ENCODE data around the gene MAGEC2. TPM values are rescaled to one million over a fixed set of nuclear protein-coding genes. Genes with fewer than 3 reads are reported as not detected.

The MAGEC2 gene
- total RNA-seq (not detected), polyA plus RNA-seq (not detected)

GRCh38 chrX:142204522-142205433 lies at the start of gene MAGEC2:
TSS of gene MAGEC2 (minus strand) at chrX:142205290. CDS start at chrX:142203987, 1,303 bp downstream.
- Histone ChIP-seq H3K27ac (ENCODE audit: low read depth, low read length) (no peak within 1 kb of the TSS), H3K9me3 (ENCODE audit: low read length) (no peaks in the 10 kb centered on the region), H3K36me3 (ENCODE audit: insufficient read depth, low read length) (no peaks in the 10 kb centered on the region), H3K4me1 (ENCODE audit: insufficient read depth, low read length) (no peaks in the 10 kb centered on the region), H3K27me3 (ENCODE audit: insufficient read depth, low read length, poor library complexity, severe bottlenecking) (no peaks in the 10 kb centered on the region), H3K4me3 (ENCODE audit: low read length) (no peak within 1 kb of the TSS)
- ChIA-PET CTCF (no interaction called here), POLR2A (no interaction called here)
- H3K4me1 Mint-ChIP-seq = no peaks in the 10 kb centered on the region
- H3K27me3 Mint-ChIP-seq = peaks cover 0 to 3% of the 10 kb centered on the region in 2 donors
- DNase-seq = no peak
- H3K27ac Mint-ChIP-seq = no peak within 1 kb of the TSS
- H3K4me3 Mint-ChIP-seq = no peak within 1 kb of the TSS
- no peaks in the 10 kb centered on the region for H3K36me3 Mint-ChIP-seq
- H3K9me3 Mint-ChIP-seq = peaks cover 0 to 12% (median 9%) of the 10 kb centered on the region in 5 donors

GRCh38 chrX:142251680-142252079 lies 46.6 kb upstream of the MAGEC2 start:
- Histone ChIP-seq H3K4me3 (ENCODE audit: low read length) (no peak overlapping the region), H3K27ac (ENCODE audit: low read depth, low read length) (no peak overlapping the region), H3K9me3 (ENCODE audit: low read length) (no peaks in the 10 kb centered on the region), H3K36me3 (ENCODE audit: insufficient read depth, low read length) (no peaks in the 10 kb centered on the region), H3K27me3 (ENCODE audit: insufficient read depth, low read length, poor library complexity, severe bottlenecking) (no peaks in the 10 kb centered on the region), H3K4me1 (ENCODE audit: insufficient read depth, low read length) (no peaks in the 10 kb centered on the region)
- Mint-ChIP-seq H3K27me3 (peaks cover 0 to 2% of the 10 kb centered on the region in 2 donors), H3K9me3 (peaks cover 0 to 3% (median 0%) of the 10 kb centered on the region in 5 donors), H3K4me3 (no peak overlapping the region), H3K27ac (no peak overlapping the region), H3K36me3 (no peaks in the 10 kb centered on the region), H3K4me1 (no peaks in the 10 kb centered on the region)
- no peak for DNase-seq
- POLR2A ChIA-PET = no interaction called here
- CTCF ChIA-PET = no interaction called here

GRCh38 chrX:142251202-142251601 lies 46.1 kb upstream of the MAGEC2 start:
- H3K4me1 ChIP-seq (ENCODE audit: insufficient read depth, low read length) = no peaks in the 10 kb centered on the region
- Mint-ChIP-seq H3K27me3 (peaks cover 0 to 2% of the 10 kb centered on the region in 2 donors), H3K4me1 (no peaks in the 10 kb centered on the region), H3K9me3 (peaks cover 0 to 3% (median 0%) of the 10 kb centered on the region in 5 donors), H3K4me3 (no peak overlapping the region), H3K36me3 (no peaks in the 10 kb centered on the region), H3K27ac (no peak overlapping the region)
- no peaks in the 10 kb centered on the region for H3K27me3 ChIP-seq (ENCODE audit: insufficient read depth, low read length, poor library complexity, severe bottlenecking)
- H3K36me3 ChIP-seq (ENCODE audit: insufficient read depth, low read length) = no peaks in the 10 kb centered on the region
- H3K9me3 ChIP-seq (ENCODE audit: low read length) = no peaks in the 10 kb centered on the region
- ChIA-PET CTCF (no interaction called here), POLR2A (no interaction called here)
- H3K4me3 ChIP-seq (ENCODE audit: low read length) = no peak overlapping the region
- DNase-seq = no peak
- no peak overlapping the region for H3K27ac ChIP-seq (ENCODE audit: low read depth, low read length)

GRCh38 chrX:142250502-142250901 lies 45.4 kb upstream of the MAGEC2 start:
- Mint-ChIP-seq H3K27ac (no peak overlapping the region), H3K36me3 (no peaks in the 10 kb centered on the region), H3K9me3 (peaks cover 0 to 3% (median 0%) of the 10 kb centered on the region in 5 donors), H3K27me3 (peaks cover 0 to 2% of the 10 kb centered on the region in 2 donors), H3K4me3 (no peak overlapping the region), H3K4me1 (no peaks in the 10 kb centered on the region)
- Histone ChIP-seq H3K4me1 (ENCODE audit: insufficient read depth, low read length) (no peaks in the 10 kb centered on the region), H3K4me3 (ENCODE audit: low read length) (no peak overlapping the region), H3K27me3 (ENCODE audit: insufficient read depth, low read length, poor library complexity, severe bottlenecking) (no peaks in the 10 kb centered on the region), H3K27ac (ENCODE audit: low read depth, low read length) (no peak overlapping the region), H3K9me3 (ENCODE audit: low read length) (no peaks in the 10 kb centered on the region), H3K36me3 (ENCODE audit: insufficient read depth, low read length) (no peaks in the 10 kb centered on the region)
- ChIA-PET CTCF (no interaction called here), POLR2A (no interaction called here)
- no peak for DNase-seq

- H3K27me3 Mint-ChIP-seq = peaks cover 0 to under 1% of the 10 kb centered on the region in 2 donors
- no peak for DNase-seq
- CTCF ChIA-PET = no interaction called here
- POLR2A ChIA-PET = no interaction called here
- H3K27me3 ChIP-seq (ENCODE audit: insufficient read depth, low read length, poor library complexity, severe bottlenecking) = no peaks in the 10 kb centered on the region
- H3K36me3 Mint-ChIP-seq = no peaks in the 10 kb centered on the region
- no peak overlapping the region for H3K27ac Mint-ChIP-seq
- H3K4me3 Mint-ChIP-seq = no peak overlapping the region
- H3K4me1 ChIP-seq (ENCODE audit: insufficient read depth, low read length) = no peaks in the 10 kb centered on the region
- H3K36me3 ChIP-seq (ENCODE audit: insufficient read depth, low read length) = no peaks in the 10 kb centered on the region
- no peaks in the 10 kb centered on the region for H3K9me3 ChIP-seq (ENCODE audit: low read length)
- H3K27ac ChIP-seq (ENCODE audit: low read depth, low read length) = no peak overlapping the region
- H3K9me3 Mint-ChIP-seq = peaks cover 0 to 3% (median 0%) of the 10 kb centered on the region in 5 donors
- no peaks in the 10 kb centered on the region for H3K4me1 Mint-ChIP-seq
- no peak overlapping the region for H3K4me3 ChIP-seq (ENCODE audit: low read length)
Observed at GRCh38 chrX:142249721-142250120, 44.6 kb upstream of the MAGEC2 start.

GRCh38 chrX:142244568-142244967 lies 39.5 kb upstream of the MAGEC2 start:
- H3K4me1 ChIP-seq (ENCODE audit: insufficient read depth, low read length) = no peaks in the 10 kb centered on the region
- Mint-ChIP-seq H3K9me3 (no peaks in the 10 kb centered on the region), H3K36me3 (no peaks in the 10 kb centered on the region), H3K4me1 (no peaks in the 10 kb centered on the region), H3K4me3 (no peak overlapping the region), H3K27me3 (no peaks in the 10 kb centered on the region), H3K27ac (no peak overlapping the region)
- H3K9me3 ChIP-seq (ENCODE audit: low read length) = no peaks in the 10 kb centered on the region
- no peaks in the 10 kb centered on the region for H3K36me3 ChIP-seq (ENCODE audit: insufficient read depth, low read length)
- H3K27ac ChIP-seq (ENCODE audit: low read depth, low read length) = no peak overlapping the region
- ChIA-PET POLR2A (no interaction called here), CTCF (no interaction called here)
- no peaks in the 10 kb centered on the region for H3K27me3 ChIP-seq (ENCODE audit: insufficient read depth, low read length, poor library complexity, severe bottlenecking)
- no peak for DNase-seq
- H3K4me3 ChIP-seq (ENCODE audit: low read length) = no peak overlapping the region

GRCh38 chrX:142238536-142238935 lies 33.4 kb upstream of the MAGEC2 start:
- peaks cover 0 to 2% of the 10 kb centered on the region in 2 donors for H3K27me3 Mint-ChIP-seq
- no peak for DNase-seq
- H3K4me1 Mint-ChIP-seq = no peaks in the 10 kb centered on the region
- H3K27ac Mint-ChIP-seq = no peak overlapping the region
- no peaks in the 10 kb centered on the region for H3K4me1 ChIP-seq (ENCODE audit: insufficient read depth, low read length)
- no peak overlapping the region for H3K4me3 Mint-ChIP-seq
- no peaks in the 10 kb centered on the region for H3K36me3 Mint-ChIP-seq
- H3K9me3 ChIP-seq (ENCODE audit: low read length) = no peaks in the 10 kb centered on the region
- POLR2A ChIA-PET = no interaction called here
- no peaks in the 10 kb centered on the region for H3K36me3 ChIP-seq (ENCODE audit: insufficient read depth, low read length)
- H3K27me3 ChIP-seq (ENCODE audit: insufficient read depth, low read length, poor library complexity, severe bottlenecking) = no peaks in the 10 kb centered on the region
- H3K4me3 ChIP-seq (ENCODE audit: low read length) = no peak overlapping the region
- CTCF ChIA-PET = no interaction called here
- H3K9me3 Mint-ChIP-seq = peaks cover 0 to 3% (median 0%) of the 10 kb centered on the region in 5 donors
- no peak overlapping the region for H3K27ac ChIP-seq (ENCODE audit: low read depth, low read length)

GRCh38 chrX:142233400-142233799 lies 28.3 kb upstream of the MAGEC2 start:
- H3K27me3 ChIP-seq (ENCODE audit: insufficient read depth, low read length, poor library complexity, severe bottlenecking) = no peaks in the 10 kb centered on the region
- CTCF ChIA-PET = no interaction called here

More at GRCh38 chrX:142233400-142233799, 28.3 kb upstream of the MAGEC2 start:
- H3K4me3 Mint-ChIP-seq = no peak overlapping the region
- POLR2A ChIA-PET = no interaction called here
- H3K36me3 Mint-ChIP-seq = no peaks in the 10 kb centered on the region
- Histone ChIP-seq H3K27ac (ENCODE audit: low read depth, low read length) (no peak overlapping the region), H3K36me3 (ENCODE audit: insufficient read depth, low read length) (no peaks in the 10 kb centered on the region), H3K4me3 (ENCODE audit: low read length) (no peak overlapping the region), H3K4me1 (ENCODE audit: insufficient read depth, low read length) (no peaks in the 10 kb centered on the region), H3K9me3 (ENCODE audit: low read length) (no peaks in the 10 kb centered on the region)
- no peak for DNase-seq
- H3K27ac Mint-ChIP-seq = no peak overlapping the region
- no peaks in the 10 kb centered on the region for H3K4me1 Mint-ChIP-seq
- peaks cover 0 to 2% of the 10 kb centered on the region in 2 donors for H3K27me3 Mint-ChIP-seq
- peaks cover 0 to 5% (median 2%) of the 10 kb centered on the region in 5 donors for H3K9me3 Mint-ChIP-seq
